ENCODE data around the gene PI4KB.
"Not testable (repeated sequence)": the region's sequence is repeated elsewhere in the genome, so short reads cannot be mapped to it uniquely, and the experiment has no call there.

PI4KB gene

DNA sequence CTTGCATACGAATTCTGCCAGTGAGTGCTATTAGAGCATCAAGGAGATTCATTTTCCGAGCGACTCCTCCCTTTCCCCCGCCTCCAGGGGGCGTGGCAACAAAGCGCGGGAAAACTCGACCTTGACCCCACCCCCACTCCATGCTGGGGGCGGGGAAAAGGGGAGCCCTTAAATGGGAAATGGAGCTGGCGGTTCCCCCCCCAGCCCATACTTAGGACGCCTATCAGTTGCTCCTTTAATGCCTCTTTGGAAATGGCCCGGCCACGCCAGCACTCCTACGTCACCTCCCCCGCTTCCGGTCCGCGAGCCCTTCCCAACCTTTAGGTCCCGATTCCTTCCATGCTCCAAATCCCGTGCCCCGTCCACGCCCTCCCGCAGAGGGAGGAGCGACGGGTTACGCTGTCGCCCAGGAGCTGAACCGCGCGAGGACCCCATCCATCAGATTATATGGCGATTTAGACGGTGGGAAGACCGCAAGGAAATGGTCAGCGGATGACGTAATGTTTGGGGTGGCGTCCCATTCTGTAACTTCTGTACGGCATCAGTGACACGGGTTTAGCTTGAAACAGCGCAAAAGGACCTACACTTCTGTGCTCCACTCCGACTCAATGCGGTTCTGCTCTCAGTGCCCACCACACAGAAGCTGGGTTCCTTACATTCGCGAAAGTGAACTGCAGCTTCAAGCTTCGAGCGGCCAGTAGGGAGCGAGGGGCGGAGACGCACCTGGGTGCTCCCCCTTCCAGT is 45.8 kb downstream of the PI4KB start:
- peak overlapping the region; percentile 72 for H2AFZ ChIP-seq (ENCODE audit: low read depth, low read length, severe bottlenecking)
- no peaks in the 10 kb centered on the region for H3K9me3 ChIP-seq (ENCODE audit: insufficient read depth, low read length)
- H3F3A ChIP-seq (ENCODE audit: insufficient read depth) = peaks cover 8% of the 10 kb centered on the region
- peak overlapping the region; percentile 78 for H3K4me3 ChIP-seq (ENCODE audit: insufficient read depth, low read length, poor library complexity, severe bottlenecking)
- peak overlapping the region; percentile 69 for H3K4me2 ChIP-seq (ENCODE audit: low read depth, low read length, poor library complexity, severe bottlenecking)
- H3K27me3 ChIP-seq (ENCODE audit: low read length) = no peaks in the 10 kb centered on the region
- peak overlapping the region; percentile 74 for H3K9ac ChIP-seq (ENCODE audit: low read length)
- no peaks in the 10 kb centered on the region for H3K9me2 ChIP-seq (replicated peaks; ENCODE audit: insufficient read depth, low read length)
- no peaks in the 10 kb centered on the region for H4K20me1 ChIP-seq (ENCODE audit: low read depth, low read length)
- H3K36me3 ChIP-seq (ENCODE audit: low read length) = no peaks in the 10 kb centered on the region
- peaks cover 27% of the 10 kb centered on the region for H3K79me2 ChIP-seq (ENCODE audit: insufficient read depth, low read length)
- TF ChIP-seq CTCF (IDR thresholded peaks at IDR 0.05; ENCODE audit: insufficient read depth, low read length, poor library complexity, severe bottlenecking) (no peak), EZH2phosphoT487 (conservative IDR thresholded peaks at IDR 0.05; ENCODE audit: low read length) (no peak)
- peak overlapping the region; percentile 94 for H3K27ac ChIP-seq (ENCODE audit: low read depth, low read length)

GRCh38 chr1:151277249-151277648 is 50.0 kb downstream of the PI4KB start:
- no peak overlapping the region for H2AFZ ChIP-seq (ENCODE audit: low read depth, low read length, severe bottlenecking)
- no peaks in the 10 kb centered on the region for H4K20me1 ChIP-seq (ENCODE audit: low read depth, low read length)
- no peak overlapping the region for H3K4me3 ChIP-seq (ENCODE audit: insufficient read depth, low read length, poor library complexity, severe bottlenecking)
- H3K9me3 ChIP-seq (ENCODE audit: insufficient read depth, low read length) = no peaks in the 10 kb centered on the region
- H3K9me2 ChIP-seq (replicated peaks; ENCODE audit: insufficient read depth, low read length) = no peaks in the 10 kb centered on the region
- H3K27me3 ChIP-seq (ENCODE audit: low read length) = no peaks in the 10 kb centered on the region
- H3K36me3 ChIP-seq (ENCODE audit: low read length) = no peaks in the 10 kb centered on the region
- no peaks in the 10 kb centered on the region for H3K79me2 ChIP-seq (ENCODE audit: insufficient read depth, low read length)
- no peak overlapping the region for H3K4me2 ChIP-seq (ENCODE audit: low read depth, low read length, poor library complexity, severe bottlenecking)
- no peak overlapping the region for H3K27ac ChIP-seq (ENCODE audit: low read depth, low read length)
- no peak overlapping the region for H3K9ac ChIP-seq (ENCODE audit: low read length)
- peaks cover 8% of the 10 kb centered on the region for H3F3A ChIP-seq (ENCODE audit: insufficient read depth)
- no peak for TF ChIP-seq EZH2phosphoT487 (conservative IDR thresholded peaks at IDR 0.05; ENCODE audit: low read length)
- TF ChIP-seq CTCF (IDR thresholded peaks at IDR 0.05; ENCODE audit: insufficient read depth, low read length, poor library complexity, severe bottlenecking) = no peak

DNA sequence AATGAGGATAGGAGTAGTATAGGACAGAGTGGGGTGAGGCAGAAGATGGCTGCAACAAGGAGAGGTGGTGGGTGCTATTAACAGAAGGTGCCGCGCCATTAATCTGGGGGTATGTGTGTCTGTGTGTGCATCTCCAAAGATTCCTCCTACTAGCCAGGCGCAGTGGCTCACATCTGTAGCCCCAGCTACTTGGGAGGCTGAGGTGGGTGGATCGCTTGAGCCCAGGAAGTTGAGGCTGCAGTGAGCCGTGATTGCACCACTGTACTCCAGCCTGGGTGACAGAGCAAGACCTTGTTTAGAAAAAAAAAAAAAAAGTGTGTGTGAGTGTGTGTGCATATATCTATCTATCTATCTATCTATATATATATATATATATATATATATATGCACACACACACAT is 51.9 kb downstream of the PI4KB start:
- not testable (repeated sequence) for H2AFZ ChIP-seq (ENCODE audit: low read depth, low read length, severe bottlenecking); H3K27me3 ChIP-seq (ENCODE audit: low read length); H3K9ac ChIP-seq (ENCODE audit: low read length); H3K27ac ChIP-seq (ENCODE audit: low read depth, low read length); H3K36me3 ChIP-seq (ENCODE audit: low read length); H3F3A ChIP-seq (ENCODE audit: insufficient read depth); H4K20me1 ChIP-seq (ENCODE audit: low read depth, low read length); H3K79me2 ChIP-seq (ENCODE audit: insufficient read depth, low read length); H3K4me2 ChIP-seq (ENCODE audit: low read depth, low read length, poor library complexity, severe bottlenecking); H3K9me3 ChIP-seq (ENCODE audit: insufficient read depth, low read length); H3K9me2 ChIP-seq (replicated peaks; ENCODE audit: insufficient read depth, low read length); H3K4me3 ChIP-seq (ENCODE audit: insufficient read depth, low read length, poor library complexity, severe bottlenecking)

DNA sequence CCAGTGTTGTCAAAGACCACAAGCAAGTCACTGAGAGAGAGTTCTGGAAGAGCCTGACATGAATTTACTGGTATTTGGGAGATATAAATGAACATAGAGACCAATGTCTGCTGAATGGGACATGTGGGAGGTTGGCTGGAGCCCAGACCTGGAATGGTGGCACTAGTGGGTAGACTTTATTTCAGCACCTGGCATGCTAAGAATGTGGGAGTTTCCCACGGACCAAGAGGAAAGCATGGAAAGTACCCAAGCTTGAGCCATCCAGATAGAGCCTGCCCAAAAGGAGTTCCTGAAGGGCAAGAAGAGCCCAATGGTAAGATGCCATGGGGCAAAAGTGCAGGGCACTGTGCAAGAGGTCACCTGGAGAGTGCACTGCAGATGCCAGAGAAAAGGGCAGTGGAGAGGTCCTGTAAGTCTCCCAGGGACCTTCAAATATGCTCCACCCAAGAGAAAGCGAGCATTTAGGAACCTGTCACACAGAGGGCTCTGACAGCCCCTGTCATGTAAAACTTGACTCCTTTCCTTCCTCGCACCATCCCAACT is 53.2 kb downstream of the PI4KB start:
- no peaks in the 10 kb centered on the region for H3K9me3 ChIP-seq (ENCODE audit: insufficient read depth, low read length)
- H3K27me3 ChIP-seq (ENCODE audit: low read length) = no peaks in the 10 kb centered on the region
- H3K4me3 ChIP-seq (ENCODE audit: insufficient read depth, low read length, poor library complexity, severe bottlenecking) = no peak overlapping the region
- no peak for TF ChIP-seq CTCF (IDR thresholded peaks at IDR 0.05; ENCODE audit: insufficient read depth, low read length, poor library complexity, severe bottlenecking)
- no peak for TF ChIP-seq EZH2phosphoT487 (conservative IDR thresholded peaks at IDR 0.05; ENCODE audit: low read length)
- H3F3A ChIP-seq (ENCODE audit: insufficient read depth) = no peaks in the 10 kb centered on the region
- H2AFZ ChIP-seq (ENCODE audit: low read depth, low read length, severe bottlenecking) = no peak overlapping the region
- no peaks in the 10 kb centered on the region for H3K36me3 ChIP-seq (ENCODE audit: low read length)
- no peaks in the 10 kb centered on the region for H4K20me1 ChIP-seq (ENCODE audit: low read depth, low read length)
- no peaks in the 10 kb centered on the region for H3K9me2 ChIP-seq (replicated peaks; ENCODE audit: insufficient read depth, low read length)
- H3K4me2 ChIP-seq (ENCODE audit: low read depth, low read length, poor library complexity, severe bottlenecking) = no peak overlapping the region
- no peak overlapping the region for H3K27ac ChIP-seq (ENCODE audit: low read depth, low read length)
- no peak overlapping the region for H3K9ac ChIP-seq (ENCODE audit: low read length)
- H3K79me2 ChIP-seq (ENCODE audit: insufficient read depth, low read length) = no peaks in the 10 kb centered on the region

All from SU-DHL-6 (cell line).